GM19372 (cell line): ENCODE measurements around the gene LRRC4B.
"Not testable (repeated sequence)": the region's sequence is repeated elsewhere in the genome, so short reads cannot be mapped to it uniquely, and the experiment has no call there.

Experiments
- ATAC-seq: cut with Tn5 transposase; IDR thresholded peaks from one replicate; pipeline ENCODE4 v1.9.1; 2021; ENCODE audit warnings: mild to moderate bottlenecking, low read depth, moderate library complexity; ENCODE audit not compliant: unreplicated experiment

The LRRC4B gene

GRCh38 chr19:50475101-50475568 lies 93.1 kb downstream of the LRRC4B start:
- no peak for ATAC-seq

DNA sequence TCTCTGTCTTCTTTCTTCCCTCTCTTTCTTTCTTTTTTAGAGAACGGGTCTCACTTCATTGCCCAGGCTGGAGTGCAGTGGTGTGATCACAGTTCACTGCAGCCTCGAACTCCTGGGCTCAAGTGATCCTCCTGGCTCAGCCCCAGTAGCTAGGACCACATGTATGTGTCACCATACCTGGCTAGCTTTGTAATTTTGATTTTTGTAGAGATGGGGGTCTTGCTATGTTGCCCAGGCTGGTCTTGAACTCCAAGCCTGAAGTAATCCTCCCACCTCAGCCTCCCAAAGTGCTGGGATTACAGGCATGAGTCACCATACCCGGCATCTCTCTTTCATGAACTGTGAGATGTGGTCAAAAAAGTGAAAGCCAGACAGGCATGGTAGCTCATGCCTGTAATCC lies 94.9 kb downstream of the LRRC4B start:
- ATAC-seq: not testable (repeated sequence)

- ATAC-seq: no peak
These were observed 99.4 kb downstream of the LRRC4B start for GRCh38 chr19:50468818-50469217.

GRCh38 chr19:50467566-50467965 lies 100.7 kb downstream of the LRRC4B start:
- no peak for ATAC-seq
